Measurements from ENCODE around the gene RFX5. TPM values are rescaled to one million over a fixed set of nuclear protein-coding genes. Genes with fewer than 3 reads are reported as not detected.
A peak's percentile ranks its signal among the peaks of the same experiment; 100 is the strongest.

RFX5 gene
- total and polyA plus RNA-seq, 2 of the 13 experiments (the other 11 are each of a cell fraction or from before 2014, with no cell fraction given) = 17.9 to 36.2 TPM

- TF ChIP-seq HOMEZ (CRISPR knock-in tag; IDR thresholded peaks at IDR 0.05; ENCODE audit: low read depth) = 0 out of 2 replicates have a peak, but pooled peaks have one; percentile 42
- peak; percentile 69 for TF ChIP-seq ZFX (CRISPR knock-in tag; IDR thresholded peaks at IDR 0.05; ENCODE audit: low read depth)
- peak; percentile 63 for TF ChIP-seq ZNF740 (CRISPR knock-in tag; IDR thresholded peaks at IDR 0.05)
- no peak for TF ChIP-seq ZNF569 (CRISPR knock-in tag; IDR thresholded peaks at IDR 0.05; ENCODE audit: borderline replicate concordance)
- TF ChIP-seq AKNA (CRISPR knock-in tag; IDR thresholded peaks at IDR 0.05; ENCODE audit: borderline replicate concordance) = no peak
- TF ChIP-seq HBP1 (CRISPR knock-in tag; IDR thresholded peaks at IDR 0.05; ENCODE audit: low read depth) = peak; percentile 47; the same call in 1 of the 2 replicates
- TF ChIP-seq ZNF101 (CRISPR knock-in tag; IDR thresholded peaks at IDR 0.05; ENCODE audit: borderline replicate concordance, low read depth) = no peak
- no peak for TF ChIP-seq MBNL3 (CRISPR knock-in tag; conservative IDR thresholded peaks at IDR 0.05)
- no peak for TF ChIP-seq SP1 (IDR thresholded peaks at IDR 0.05)
- no peak; the same call in 1 of the 2 replicates for TF ChIP-seq SP1 (CRISPR knock-in tag; IDR thresholded peaks at IDR 0.05)
- no peak for TF ChIP-seq TRAFD1 (CRISPR knock-in tag; IDR thresholded peaks at IDR 0.05; ENCODE audit: borderline replicate concordance)
- no peak for TF ChIP-seq KLF13 (CRISPR knock-in tag; IDR thresholded peaks at IDR 0.05)
- peak; percentile 46 for TF ChIP-seq ZNF687 (CRISPR knock-in tag; IDR thresholded peaks at IDR 0.05)
- 0 out of 2 replicates have a peak, but pooled peaks have one; percentile 29 for TF ChIP-seq ZNF333 (CRISPR knock-in tag; IDR thresholded peaks at IDR 0.05; ENCODE audit: borderline replicate concordance)
Measured at GRCh38 chr1:151327223-151327902, 19.7 kb downstream of the RFX5 start, which contains the start of gene PI4KB (continued).

Measured in HepG2 (cell line).